ENCODE data around the gene ZNF593.

ZNF593 gene

DNA sequence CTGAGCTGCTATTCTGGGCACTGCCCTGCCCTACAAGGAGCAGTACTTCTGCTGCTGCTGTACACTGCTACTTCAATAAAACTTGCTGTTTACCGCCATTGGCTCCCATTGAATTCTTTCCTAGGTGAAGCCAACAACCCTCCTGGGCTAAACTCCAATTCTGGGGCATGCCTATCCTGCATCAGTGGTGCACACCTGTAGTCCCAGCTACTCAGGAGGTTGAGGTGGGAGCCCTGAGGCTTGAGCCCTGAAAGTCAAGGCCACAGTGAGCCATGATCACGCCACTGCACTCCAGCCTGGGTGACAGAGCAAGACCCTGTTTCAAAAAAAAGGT is 36.9 kb upstream of the ZNF593 start:
- TF ChIP-seq, protein P1, sequence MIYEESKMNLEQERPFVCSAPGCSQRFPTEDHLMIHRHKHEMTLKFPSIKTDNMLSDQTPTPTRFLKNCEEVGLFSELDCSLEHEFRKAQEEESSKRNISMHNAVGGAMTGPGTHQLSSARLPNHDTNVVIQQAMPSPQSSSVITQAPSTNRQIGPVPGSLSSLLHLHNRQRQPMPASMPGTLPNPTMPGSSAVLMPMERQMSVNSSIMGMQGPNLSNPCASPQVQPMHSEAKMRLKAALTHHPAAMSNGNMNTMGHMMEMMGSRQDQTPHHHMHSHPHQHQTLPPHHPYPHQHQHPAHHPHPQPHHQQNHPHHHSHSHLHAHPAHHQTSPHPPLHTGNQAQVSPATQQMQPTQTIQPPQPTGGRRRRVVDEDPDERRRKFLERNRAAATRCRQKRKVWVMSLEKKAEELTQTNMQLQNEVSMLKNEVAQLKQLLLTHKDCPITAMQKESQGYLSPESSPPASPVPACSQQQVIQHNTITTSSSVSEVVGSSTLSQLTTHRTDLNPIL (CRISPR knock-in tag; IDR thresholded peaks at IDR 0.05; ENCODE audit: low read depth): no peak
- no peak for TF ChIP-seq ZNF565 (CRISPR knock-in tag; conservative IDR thresholded peaks at IDR 0.05; ENCODE audit: low read depth)
- no peak for TF ChIP-seq TCF4 (CRISPR knock-in tag; IDR thresholded peaks at IDR 0.05; ENCODE audit: borderline replicate concordance)
- TF ChIP-seq ZFP3 (CRISPR knock-in tag; IDR thresholded peaks at IDR 0.05): no peak
- TF ChIP-seq SNAI2 (CRISPR knock-in tag; IDR thresholded peaks at IDR 0.05): no peak
- TF ChIP-seq CSDC2 (CRISPR knock-in tag; IDR thresholded peaks at IDR 0.05): no peak
- no peak for TF ChIP-seq ESRRG (CRISPR knock-in tag; IDR thresholded peaks at IDR 0.05)
- TF ChIP-seq PPARA (CRISPR knock-in tag; IDR thresholded peaks at IDR 0.05; ENCODE audit: borderline replicate concordance): no peak
- TF ChIP-seq, protein P2, sequence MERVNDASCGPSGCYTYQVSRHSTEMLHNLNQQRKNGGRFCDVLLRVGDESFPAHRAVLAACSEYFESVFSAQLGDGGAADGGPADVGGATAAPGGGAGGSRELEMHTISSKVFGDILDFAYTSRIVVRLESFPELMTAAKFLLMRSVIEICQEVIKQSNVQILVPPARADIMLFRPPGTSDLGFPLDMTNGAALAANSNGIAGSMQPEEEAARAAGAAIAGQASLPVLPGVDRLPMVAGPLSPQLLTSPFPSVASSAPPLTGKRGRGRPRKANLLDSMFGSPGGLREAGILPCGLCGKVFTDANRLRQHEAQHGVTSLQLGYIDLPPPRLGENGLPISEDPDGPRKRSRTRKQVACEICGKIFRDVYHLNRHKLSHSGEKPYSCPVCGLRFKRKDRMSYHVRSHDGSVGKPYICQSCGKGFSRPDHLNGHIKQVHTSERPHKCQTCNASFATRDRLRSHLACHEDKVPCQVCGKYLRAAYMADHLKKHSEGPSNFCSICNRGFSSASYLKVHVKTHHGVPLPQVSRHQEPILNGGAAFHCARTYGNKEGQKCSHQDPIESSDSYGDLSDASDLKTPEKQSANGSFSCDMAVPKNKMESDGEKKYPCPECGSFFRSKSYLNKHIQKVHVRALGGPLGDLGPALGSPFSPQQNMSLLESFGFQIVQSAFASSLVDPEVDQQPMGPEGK (CRISPR knock-in tag; IDR thresholded peaks at IDR 0.05; ENCODE audit: borderline replicate concordance): no peak
- TF ChIP-seq, protein P3, sequence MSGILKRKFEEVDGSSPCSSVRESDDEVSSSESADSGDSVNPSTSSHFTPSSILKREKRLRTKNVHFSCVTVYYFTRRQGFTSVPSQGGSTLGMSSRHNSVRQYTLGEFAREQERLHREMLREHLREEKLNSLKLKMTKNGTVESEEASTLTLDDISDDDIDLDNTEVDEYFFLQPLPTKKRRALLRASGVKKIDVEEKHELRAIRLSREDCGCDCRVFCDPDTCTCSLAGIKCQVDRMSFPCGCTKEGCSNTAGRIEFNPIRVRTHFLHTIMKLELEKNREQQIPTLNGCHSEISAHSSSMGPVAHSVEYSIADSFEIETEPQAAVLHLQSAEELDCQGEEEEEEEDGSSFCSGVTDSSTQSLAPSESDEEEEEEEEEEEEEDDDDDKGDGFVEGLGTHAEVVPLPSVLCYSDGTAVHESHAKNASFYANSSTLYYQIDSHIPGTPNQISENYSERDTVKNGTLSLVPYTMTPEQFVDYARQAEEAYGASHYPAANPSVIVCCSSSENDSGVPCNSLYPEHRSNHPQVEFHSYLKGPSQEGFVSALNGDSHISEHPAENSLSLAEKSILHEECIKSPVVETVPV (CRISPR knock-in tag; IDR thresholded peaks at IDR 0.05): no peak
- TF ChIP-seq, protein P4, sequence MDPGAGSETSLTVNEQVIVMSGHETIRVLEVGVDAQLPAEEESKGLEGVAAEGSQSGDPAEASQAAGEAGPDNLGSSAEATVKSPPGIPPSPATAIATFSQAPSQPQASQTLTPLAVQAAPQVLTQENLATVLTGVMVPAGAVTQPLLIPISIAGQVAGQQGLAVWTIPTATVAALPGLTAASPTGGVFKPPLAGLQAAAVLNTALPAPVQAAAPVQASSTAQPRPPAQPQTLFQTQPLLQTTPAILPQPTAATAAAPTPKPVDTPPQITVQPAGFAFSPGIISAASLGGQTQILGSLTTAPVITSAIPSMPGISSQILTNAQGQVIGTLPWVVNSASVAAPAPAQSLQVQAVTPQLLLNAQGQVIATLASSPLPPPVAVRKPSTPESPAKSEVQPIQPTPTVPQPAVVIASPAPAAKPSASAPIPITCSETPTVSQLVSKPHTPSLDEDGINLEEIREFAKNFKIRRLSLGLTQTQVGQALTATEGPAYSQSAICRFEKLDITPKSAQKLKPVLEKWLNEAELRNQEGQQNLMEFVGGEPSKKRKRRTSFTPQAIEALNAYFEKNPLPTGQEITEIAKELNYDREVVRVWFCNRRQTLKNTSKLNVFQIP (CRISPR knock-in tag; IDR thresholded peaks at IDR 0.05; ENCODE audit: borderline replicate concordance, low read depth): no peak
- no peak for TF ChIP-seq OSR1 (CRISPR knock-in tag; IDR thresholded peaks at IDR 0.05)
- no peak for TF ChIP-seq BACH2 (CRISPR knock-in tag; IDR thresholded peaks at IDR 0.05; ENCODE audit: borderline replicate concordance)
- TF ChIP-seq, protein P5, sequence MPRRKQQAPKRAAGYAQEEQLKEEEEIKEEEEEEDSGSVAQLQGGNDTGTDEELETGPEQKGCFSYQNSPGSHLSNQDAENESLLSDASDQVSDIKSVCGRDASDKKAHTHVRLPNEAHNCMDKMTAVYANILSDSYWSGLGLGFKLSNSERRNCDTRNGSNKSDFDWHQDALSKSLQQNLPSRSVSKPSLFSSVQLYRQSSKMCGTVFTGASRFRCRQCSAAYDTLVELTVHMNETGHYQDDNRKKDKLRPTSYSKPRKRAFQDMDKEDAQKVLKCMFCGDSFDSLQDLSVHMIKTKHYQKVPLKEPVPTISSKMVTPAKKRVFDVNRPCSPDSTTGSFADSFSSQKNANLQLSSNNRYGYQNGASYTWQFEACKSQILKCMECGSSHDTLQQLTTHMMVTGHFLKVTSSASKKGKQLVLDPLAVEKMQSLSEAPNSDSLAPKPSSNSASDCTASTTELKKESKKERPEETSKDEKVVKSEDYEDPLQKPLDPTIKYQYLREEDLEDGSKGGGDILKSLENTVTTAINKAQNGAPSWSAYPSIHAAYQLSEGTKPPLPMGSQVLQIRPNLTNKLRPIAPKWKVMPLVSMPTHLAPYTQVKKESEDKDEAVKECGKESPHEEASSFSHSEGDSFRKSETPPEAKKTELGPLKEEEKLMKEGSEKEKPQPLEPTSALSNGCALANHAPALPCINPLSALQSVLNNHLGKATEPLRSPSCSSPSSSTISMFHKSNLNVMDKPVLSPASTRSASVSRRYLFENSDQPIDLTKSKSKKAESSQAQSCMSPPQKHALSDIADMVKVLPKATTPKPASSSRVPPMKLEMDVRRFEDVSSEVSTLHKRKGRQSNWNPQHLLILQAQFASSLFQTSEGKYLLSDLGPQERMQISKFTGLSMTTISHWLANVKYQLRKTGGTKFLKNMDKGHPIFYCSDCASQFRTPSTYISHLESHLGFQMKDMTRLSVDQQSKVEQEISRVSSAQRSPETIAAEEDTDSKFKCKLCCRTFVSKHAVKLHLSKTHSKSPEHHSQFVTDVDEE (CRISPR knock-in tag; IDR thresholded peaks at IDR 0.05): no peak
- TF ChIP-seq ZNF70 (CRISPR knock-in tag; IDR thresholded peaks at IDR 0.05): no peak
- no peak for TF ChIP-seq GLIS3 (CRISPR knock-in tag; IDR thresholded peaks at IDR 0.05)
- TF ChIP-seq RARB (CRISPR knock-in tag; IDR thresholded peaks at IDR 0.05): no peak
- TF ChIP-seq ZFP30 (CRISPR knock-in tag; IDR thresholded peaks at IDR 0.05): no peak
- TF ChIP-seq ARNTL (CRISPR knock-in tag; IDR thresholded peaks at IDR 0.05; ENCODE audit: borderline replicate concordance, low read depth): no peak

DNA sequence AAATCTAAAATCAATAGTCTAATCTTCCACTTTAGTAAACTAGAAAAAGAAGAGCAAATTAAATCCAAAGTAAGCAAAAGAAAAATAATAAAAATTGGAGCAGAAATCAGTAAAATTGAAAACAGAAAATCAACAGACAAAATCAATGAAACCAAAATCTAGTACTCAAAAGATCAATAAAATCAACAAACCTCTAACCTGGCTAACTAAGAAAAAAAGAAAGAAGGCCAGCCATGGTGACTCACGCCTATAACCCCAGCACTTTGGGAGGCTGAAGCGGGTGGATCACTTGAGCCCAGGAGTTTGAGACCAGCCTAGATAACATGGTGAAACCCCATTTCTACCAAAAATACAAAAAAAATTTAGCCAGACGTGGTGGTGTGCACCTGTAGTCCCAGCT is 35.2 kb upstream of the ZNF593 start:
- no peak for TF ChIP-seq ZNF8 (CRISPR knock-in tag; IDR thresholded peaks at IDR 0.05)
- ATAC-seq: no peak

More for the DNA sequence above, 36.9 kb upstream of the ZNF593 start:
- no peak for ATAC-seq

DNA sequence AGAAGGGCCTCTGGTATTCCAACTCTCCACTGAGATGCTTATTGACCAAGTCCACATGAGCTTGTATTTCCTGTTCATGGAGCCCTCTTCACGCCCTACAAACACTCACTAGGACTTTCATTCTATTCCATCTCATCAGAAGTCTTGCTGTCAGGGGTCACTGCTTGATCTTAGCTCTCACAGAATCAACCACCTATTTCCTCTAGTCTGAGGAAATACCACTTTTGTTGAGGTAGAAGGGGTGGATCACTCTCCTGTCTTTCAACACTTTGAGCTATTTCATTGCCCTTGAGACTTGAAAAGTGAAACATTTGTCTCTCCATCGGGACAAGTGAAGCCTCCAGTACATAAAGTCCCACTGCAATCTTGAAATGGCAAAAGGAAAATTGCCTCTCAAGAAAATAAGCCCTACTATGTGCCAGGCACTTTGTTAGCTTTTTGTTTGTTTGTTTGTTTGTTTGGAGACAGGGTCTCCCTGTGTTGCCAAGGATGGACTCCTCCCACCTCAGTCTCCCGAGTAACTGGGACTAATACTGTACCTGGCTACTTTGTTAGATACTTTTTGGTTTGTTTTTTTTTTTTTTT is 30.6 kb upstream of the ZNF593 start:
- no peak for ATAC-seq
- TF ChIP-seq, protein P4 (CRISPR knock-in tag; IDR thresholded peaks at IDR 0.05; ENCODE audit: borderline replicate concordance, low read depth): no peak
- TF ChIP-seq ZFP30 (CRISPR knock-in tag; IDR thresholded peaks at IDR 0.05) (no peak), ZNF565 (CRISPR knock-in tag; conservative IDR thresholded peaks at IDR 0.05; ENCODE audit: low read depth) (no peak), ARNTL (CRISPR knock-in tag; IDR thresholded peaks at IDR 0.05; ENCODE audit: borderline replicate concordance, low read depth) (no peak), TOX (CRISPR knock-in tag; IDR thresholded peaks at IDR 0.05; ENCODE audit: borderline replicate concordance) (no peak), GLIS3 (CRISPR knock-in tag; IDR thresholded peaks at IDR 0.05) (no peak)
- TF ChIP-seq, protein P1 (CRISPR knock-in tag; IDR thresholded peaks at IDR 0.05; ENCODE audit: low read depth): no peak
- TF ChIP-seq, protein P2 (CRISPR knock-in tag; IDR thresholded peaks at IDR 0.05; ENCODE audit: borderline replicate concordance): no peak
